GM19023 (cell line): ENCODE measurements around the gene UVSSA.
"Not testable (repeated sequence)": the region's sequence is repeated elsewhere in the genome, so short reads cannot be mapped to it uniquely, and the experiment has no call there.

Experiments used
- ATAC-seq: cut with Tn5 transposase; IDR thresholded peaks from one replicate; pipeline ENCODE4 v1.9.1; 2021; ENCODE audit warnings: mild to moderate bottlenecking, moderate library complexity; ENCODE audit not compliant: unreplicated experiment

The UVSSA gene

DNA sequence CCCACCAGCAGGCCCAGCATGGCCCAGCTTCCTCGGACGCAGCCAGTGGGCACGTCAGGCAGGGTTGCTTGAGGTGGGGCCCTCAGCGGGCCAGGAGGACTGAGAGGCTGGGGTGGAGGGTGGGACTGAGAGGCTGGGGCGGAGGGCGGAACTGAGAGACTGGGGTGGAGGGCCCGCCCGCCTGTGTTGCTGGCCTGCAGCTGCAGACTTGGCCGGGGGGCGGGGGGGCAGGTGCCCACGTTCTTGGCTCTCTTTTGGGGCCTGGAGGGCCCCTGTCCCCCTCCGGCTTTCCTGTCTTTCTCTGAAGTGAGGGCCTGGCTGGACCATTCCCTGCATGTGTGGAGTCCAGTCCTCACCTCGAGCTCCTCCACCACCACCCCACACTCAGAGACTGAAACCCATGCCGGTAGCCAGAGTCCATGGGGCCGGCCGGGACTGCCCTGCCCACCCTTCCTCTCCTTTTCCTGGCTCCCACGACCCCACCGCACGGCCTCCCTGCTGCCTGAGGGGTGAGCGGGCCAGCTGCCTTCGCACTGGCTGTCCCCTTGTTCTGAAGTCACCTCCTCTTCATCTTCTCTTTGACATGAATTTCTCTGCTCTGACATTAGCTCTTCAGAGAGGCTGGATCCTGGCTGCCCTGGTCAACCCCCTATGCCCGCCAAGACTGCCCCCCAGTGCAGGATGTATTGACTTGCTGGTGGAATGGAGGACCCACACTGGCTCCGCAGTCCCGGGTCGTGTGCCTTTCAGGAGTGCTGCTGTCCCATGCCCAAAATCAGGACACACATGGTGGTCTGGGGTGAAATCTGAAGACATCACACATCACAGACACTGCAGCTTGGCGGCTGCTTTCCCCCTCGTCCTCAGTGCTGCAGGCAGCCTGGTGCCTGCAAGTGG lies 69.3 kb downstream of the UVSSA start:
- no peak for ATAC-seq

DNA sequence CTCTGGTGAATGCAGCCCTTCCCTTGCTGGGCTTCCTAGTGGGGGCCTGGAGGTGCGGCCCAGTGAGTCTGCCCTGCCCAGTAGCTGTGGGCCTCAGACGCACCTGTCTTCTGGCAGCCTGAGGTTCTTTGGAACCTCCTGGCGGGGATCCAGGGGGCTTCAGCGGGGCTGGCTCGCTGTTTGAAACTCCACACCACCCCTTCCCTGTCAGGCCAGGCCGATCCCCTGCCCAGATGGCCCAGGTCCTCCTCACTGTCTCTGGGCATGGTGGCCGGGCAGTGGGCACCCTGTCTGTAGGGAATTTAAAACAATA lies 69.9 kb downstream of the UVSSA start:
- no peak for ATAC-seq

GRCh38 chr4:1417522-1418390 lies 70.7 kb downstream of the UVSSA start:
- no peak for ATAC-seq

DNA sequence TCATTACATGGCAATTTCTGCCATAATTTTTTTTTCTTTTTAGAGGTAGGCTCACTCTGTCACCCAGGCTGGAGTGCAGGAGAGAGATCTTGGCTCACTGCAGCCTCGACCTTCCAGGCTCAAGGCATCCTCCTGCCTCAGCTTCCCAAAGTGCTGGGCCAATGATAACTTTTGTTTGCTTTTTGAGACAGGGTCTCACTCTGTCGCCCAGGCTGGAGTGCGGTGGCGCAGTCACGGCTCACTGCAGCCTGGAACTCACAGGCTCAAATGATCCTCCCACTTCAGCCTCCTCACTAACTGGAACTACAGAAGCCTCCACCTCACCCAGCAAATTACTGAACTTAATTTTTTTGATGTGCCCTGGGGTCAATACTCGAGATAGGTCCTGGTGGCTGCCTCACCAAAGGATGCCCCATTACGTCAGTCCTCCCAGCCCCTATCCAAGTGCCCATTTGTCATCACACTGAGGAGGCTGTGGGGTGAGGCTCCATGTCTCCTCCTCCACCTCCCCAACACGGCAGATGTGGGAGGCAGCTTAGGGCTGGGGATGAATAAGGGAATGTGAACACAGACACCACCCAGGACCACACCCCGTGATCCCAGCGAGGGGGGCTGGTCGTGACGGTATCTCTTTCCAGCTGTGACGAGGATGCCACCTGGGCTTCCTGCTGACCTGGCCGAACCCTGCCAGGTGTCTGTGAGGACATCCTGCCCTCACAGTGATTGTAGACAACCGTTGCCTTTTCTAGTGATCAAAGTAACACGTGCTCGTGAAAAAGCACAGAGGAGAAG lies 71.7 kb downstream of the UVSSA start:
- ATAC-seq, result no peak

- no peak for ATAC-seq
Measured at GRCh38 chr4:1419708-1420107, 72.7 kb downstream of the UVSSA start.

- ATAC-seq, result no peak
Measured at GRCh38 chr4:1421657-1422056, 74.6 kb downstream of the UVSSA start.

- ATAC-seq, result no peak
Measured at GRCh38 chr4:1427010-1427409, 80.0 kb downstream of the UVSSA start.

DNA sequence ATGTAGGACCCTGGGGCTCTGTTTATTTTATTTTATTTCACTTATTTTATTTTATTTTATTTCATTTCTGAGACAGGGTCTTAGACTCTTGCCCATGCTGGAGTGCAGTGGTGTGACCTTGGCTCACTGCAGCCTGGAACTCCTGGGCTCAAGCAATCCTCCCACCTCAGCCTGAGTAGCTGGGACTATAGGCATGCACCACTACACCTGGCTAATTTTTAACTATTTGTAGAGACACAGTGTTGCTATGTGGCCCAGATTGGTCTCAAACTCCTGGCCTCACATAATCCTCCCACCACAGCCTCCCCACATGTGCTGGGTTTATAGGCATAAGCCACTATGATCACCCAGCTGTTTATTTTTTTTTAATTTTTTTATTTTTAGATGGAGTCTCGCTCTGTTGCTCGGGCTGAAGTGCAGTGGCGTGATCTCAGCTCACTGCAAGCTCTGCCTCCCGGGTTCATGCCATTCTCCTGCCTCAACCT lies 96.7 kb downstream of the UVSSA start:
- ATAC-seq, result not testable (repeated sequence)
